Measurements from ENCODE around the gene TDRD6.
A peak's percentile ranks its signal among the peaks of the same experiment; 100 is the strongest.
"Not testable (repeated sequence)": the region's sequence is repeated elsewhere in the genome, so short reads cannot be mapped to it uniquely, and the experiment has no call there.

Gene TDRD6, protein sequence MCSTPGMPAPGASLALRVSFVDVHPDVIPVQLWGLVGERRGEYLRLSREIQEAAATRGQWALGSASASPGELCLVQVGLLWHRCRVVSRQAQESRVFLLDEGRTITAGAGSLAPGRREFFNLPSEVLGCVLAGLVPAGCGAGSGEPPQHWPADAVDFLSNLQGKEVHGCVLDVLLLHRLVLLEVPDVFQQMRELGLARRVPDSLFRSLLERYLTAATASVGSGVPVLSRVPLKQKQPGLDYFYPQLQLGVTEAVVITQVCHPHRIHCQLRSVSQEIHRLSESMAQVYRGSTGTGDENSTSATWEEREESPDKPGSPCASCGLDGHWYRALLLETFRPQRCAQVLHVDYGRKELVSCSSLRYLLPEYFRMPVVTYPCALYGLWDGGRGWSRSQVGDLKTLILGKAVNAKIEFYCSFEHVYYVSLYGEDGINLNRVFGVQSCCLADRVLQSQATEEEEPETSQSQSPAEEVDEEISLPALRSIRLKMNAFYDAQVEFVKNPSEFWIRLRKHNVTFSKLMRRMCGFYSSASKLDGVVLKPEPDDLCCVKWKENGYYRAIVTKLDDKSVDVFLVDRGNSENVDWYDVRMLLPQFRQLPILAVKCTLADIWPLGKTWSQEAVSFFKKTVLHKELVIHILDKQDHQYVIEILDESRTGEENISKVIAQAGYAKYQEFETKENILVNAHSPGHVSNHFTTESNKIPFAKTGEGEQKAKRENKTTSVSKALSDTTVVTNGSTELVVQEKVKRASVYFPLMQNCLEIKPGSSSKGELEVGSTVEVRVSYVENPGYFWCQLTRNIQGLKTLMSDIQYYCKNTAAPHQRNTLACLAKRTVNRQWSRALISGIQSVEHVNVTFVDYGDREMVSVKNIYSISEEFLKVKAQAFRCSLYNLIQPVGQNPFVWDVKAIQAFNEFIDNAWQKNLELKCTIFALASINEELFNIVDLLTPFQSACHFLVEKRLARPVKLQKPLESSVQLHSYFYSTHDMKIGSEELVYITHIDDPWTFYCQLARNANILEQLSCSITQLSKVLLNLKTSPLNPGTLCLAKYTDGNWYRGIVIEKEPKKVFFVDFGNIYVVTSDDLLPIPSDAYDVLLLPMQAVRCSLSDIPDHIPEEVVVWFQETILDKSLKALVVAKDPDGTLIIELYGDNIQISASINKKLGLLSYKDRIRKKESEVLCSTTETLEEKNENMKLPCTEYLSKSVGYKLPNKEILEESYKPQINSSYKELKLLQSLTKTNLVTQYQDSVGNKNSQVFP (N-terminal part only)

GRCh38 chr6:46687619-46688097 is at the start of gene TDRD6:
TDRD6 (plus strand) TSS chr6:46687885; CDS start chr6:46688129, 244 bp downstream.
- no peak for DNase-seq (ENCODE audit: low read depth in 2 of 2)

DNA sequence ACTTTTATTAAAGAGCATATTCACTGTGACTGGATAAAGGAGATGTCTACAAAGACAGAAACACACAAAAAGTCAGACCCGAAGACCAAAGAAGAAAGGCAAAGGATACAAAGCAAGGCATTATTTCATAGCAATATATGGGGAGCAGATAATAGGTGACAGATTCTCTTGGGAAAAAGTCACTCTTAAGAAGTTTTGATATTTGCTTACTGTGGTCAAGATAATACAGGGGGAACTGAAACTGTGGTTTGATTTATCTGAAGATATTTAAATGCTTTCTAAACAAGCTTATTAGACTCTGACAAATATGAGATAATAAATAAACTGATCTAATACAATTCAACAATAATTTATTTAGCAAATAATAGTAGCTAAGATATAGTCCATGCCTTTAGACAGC is 49.8 kb upstream of the TDRD6 start:
- DNase-seq (ENCODE audit: low read depth in 2 of 2): no peak

DNA sequence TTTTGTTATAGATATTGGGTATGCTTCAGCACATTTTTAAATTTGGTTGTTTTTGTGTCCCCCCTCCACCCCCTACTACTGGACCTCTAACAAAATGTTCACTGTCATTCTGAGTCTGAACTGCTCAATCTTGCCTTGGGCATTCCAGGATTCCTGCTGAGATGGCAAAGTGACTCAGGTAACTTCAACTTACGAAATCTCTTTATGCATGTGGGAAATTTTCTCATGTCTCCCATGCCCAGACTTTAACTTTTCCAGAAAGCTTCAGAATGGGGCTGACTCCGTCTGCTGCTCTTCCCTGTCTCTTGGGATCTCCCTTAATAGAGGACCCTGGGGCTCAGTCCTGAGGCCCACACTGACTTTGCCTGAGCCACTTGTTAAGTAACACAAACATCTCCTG is 49.0 kb upstream of the TDRD6 start:
- no peak for DNase-seq (ENCODE audit: low read depth in 2 of 2)

DNA sequence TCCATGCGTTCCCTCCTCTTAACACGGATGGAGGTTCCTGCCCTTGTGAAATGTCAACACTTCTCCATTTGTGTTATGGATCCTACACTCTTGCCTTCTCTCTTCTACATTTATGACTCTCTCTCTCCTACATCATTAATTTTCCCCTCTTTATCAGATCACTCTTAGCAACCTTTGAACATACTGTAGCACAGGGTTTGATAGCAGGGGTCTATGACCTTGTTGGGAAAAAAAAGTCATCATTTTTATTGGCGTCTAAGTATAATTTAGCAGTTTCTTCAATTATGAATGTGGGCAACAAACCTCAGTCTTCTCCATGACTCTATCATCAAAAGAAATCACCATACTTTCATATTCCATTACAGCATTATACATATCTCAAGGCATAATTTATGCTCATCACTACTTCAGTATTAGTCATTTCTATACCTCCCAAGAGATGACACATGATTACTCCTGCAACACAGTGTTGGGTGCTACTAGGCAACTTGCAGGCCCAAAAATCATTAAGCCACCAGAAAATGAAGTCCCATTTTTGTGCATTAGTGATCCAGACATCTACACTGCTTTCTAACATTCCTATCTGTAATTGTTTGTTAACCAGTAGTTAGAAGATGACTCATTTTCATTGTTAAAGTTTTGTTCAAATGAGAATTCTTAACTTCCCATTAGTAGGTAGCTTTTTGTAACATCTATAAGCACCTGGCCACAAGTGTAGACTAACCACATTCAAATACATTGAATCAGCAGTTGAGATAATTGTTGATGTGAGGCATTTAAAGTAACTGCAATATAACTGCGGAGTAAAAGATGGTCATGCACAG is 44.5 kb upstream of the TDRD6 start:
- no peak for DNase-seq (ENCODE audit: low read depth in 2 of 2)

- DNase-seq (ENCODE audit: low read depth in 2 of 2): no peak
Observed at GRCh38 chr6:46645265-46645664, 42.4 kb upstream of the TDRD6 start.

DNA sequence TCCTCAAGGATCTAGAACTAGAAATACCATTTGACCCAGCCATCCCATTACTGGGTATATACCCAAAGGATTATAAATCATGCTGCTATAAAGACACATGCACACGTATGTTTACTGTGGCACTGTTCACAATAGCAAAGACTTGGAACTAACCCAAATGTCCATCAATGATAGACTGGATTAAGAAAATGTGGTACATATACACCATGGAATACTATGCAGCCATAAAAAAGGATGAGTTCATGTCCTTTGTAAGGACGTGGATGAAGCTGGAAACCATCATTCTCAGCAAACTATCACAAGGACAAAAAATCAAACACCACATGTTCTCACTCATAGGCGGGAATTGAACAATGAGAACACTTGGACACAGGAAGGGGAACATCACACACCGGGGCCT is 39.6 kb upstream of the TDRD6 start:
- DNase-seq (ENCODE audit: low read depth in 2 of 2): not testable (repeated sequence)

- no peak for DNase-seq (ENCODE audit: low read depth in 2 of 2)
Observed at GRCh38 chr6:46648869-46649492, 38.7 kb upstream of the TDRD6 start.

GRCh38 chr6:46651006-46651405 is 36.7 kb upstream of the TDRD6 start:
- no peak for DNase-seq (ENCODE audit: low read depth in 2 of 2)

- DNase-seq (ENCODE audit: low read depth in 2 of 2): no peak
Observed at GRCh38 chr6:46651816-46652215, 35.9 kb upstream of the TDRD6 start.

DNA sequence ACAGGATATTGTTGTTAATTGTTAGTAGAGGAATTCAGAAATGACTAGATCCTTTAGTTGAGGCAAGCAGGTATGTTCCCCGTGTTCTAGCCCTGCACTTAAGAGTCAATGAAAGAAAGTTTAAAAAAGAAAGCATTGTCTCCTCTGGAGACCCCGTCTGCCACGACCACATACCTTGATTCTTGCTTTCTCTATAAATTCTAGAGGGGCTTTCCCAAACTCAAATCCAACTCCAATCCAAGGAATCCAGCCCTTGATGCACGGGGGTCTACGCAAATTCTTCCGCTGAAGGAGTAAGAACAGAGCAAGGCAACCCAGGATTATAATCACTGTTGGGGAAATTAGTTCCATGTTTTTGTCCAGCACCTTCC is 35.5 kb upstream of the TDRD6 start:
- DNase-seq (ENCODE audit: low read depth in 2 of 2): no peak

GRCh38 chr6:46652603-46653438 is 34.9 kb upstream of the TDRD6 start, which contains the start of the genes CYP39A1 and SLC25A27:
CYP39A1 (minus strand) TSS chr6:46652818; CDS start chr6:46652582, 236 bp downstream.
SLC25A27 (plus strand) TSS chr6:46652975; CDS start chr6:46653193, 218 bp downstream.
- peak; percentile 56 to 79 for DNase-seq (ENCODE audit: low read depth in 2 of 2)

- DNase-seq (ENCODE audit: low read depth in 2 of 2): no peak
Observed at GRCh38 chr6:46653439-46654195, 34.1 kb upstream of the TDRD6 start.

GRCh38 chr6:46655803-46656202 is 31.9 kb upstream of the TDRD6 start:
- no peak for DNase-seq (ENCODE audit: low read depth in 2 of 2)

DNA sequence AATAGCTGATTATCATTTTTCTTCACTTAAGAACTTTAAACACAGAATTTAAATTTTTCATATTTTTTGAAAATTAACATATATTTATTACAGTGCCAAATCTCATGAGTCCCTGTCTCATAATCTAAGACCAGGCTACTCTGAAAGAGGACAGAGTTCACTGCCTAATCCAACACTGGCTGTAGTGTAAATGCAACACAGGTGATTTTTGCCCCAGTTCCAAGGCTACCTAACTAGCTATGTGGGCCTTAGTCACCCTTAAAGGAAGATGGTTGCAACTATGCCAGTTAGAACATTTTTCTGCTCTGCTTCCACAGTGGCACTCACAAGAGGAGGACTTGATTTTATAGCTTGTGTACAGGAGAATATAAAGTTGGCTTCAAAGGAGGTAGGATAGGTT is 30.0 kb upstream of the TDRD6 start:
- no peak for DNase-seq (ENCODE audit: low read depth in 2 of 2)

DNA sequence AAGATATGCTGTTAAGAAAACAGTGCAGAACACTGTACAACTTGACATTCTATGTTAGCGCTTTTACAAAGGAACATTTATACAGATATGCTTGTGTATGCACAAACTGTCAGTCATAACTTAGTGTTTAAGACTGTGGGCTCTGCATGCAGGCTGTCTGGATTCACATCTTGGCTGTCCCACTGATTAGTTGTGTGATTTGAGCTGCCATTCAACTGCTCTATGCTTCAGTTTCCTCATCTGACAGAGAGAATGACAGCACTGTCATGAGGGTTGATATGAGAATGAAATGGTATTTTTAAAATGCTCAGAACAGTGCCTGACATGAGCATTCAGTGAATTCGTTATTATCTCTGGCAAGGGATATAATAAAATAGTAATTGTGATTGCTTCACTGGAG is 26.2 kb upstream of the TDRD6 start:
- DNase-seq (ENCODE audit: low read depth in 2 of 2): no peak

- no peak for DNase-seq (ENCODE audit: low read depth in 2 of 2)
Observed at GRCh38 chr6:46667377-46667776, 20.3 kb upstream of the TDRD6 start.

DNA sequence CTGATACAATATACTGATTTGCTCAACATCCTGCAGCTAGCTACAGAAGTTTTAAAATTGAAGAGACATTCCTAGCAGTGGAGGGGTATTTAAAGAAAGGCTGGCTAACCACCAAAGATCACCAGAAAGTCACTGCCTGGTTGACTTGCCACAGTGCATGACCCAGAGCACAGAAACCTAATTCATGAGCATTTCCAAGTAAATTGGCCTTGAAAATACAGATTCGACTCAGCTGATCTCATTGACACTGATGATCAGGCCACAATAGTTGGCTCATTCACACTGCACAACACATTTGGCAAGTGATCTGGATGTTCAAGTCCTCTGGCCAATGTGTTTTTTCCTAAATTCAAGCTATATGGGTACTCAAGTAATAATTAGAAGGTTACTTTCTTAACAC is 13.3 kb upstream of the TDRD6 start:
- no peak for DNase-seq (ENCODE audit: low read depth in 2 of 2)

DNA sequence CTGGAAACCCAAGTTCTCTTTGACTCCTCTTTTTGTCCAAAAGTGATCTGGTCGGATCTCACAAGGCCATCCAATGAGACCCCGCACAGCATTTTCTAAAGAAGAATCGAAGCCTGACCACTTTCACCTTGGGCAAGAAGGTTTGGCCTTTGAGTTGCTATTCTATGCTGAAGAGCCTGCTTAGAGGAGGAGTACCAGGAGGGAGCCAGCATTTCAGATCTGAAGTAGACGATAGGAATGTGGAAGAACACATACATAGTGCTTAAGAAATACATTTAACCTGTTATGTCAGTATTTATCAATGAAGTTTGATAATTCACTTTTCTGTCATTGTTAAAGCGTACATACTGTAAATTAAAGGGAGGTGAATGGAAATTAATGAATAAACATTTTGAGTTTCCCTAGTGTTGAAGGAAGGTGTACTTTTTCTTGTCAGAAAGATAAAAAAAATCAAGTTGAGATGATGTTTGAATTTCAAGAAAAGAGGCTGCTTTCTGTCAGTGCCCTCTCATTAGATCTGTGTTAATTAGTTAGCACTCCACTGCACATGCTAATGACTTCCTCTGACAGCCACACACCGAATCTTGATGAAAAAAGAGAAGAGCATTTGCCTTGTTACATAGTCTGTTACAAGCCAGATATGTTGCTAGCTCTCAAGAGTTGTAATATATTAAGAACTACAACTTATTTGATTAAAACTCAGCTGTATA is 10.9 kb upstream of the TDRD6 start:
- no peak for DNase-seq (ENCODE audit: low read depth in 2 of 2)
